H1 (cell line): ENCODE measurements around the gene DDX47. TPM values are rescaled to one million over a fixed set of nuclear protein-coding genes. Genes with fewer than 3 reads are reported as not detected.

Experiments used
- CTCF ChIA-PET: fragments of 300-600 bp; sonication (Branson Sonifier 250); formaldehyde crosslinking; loops from one replicate; lab custom pipeline; 2021; ENCODE audit not compliant: partially characterized antibody; lab: Charles Lee
- POLR2A ChIA-PET: fragments of 300-600 bp; sonication (Branson Sonifier 250); formaldehyde crosslinking; loops from one replicate; lab custom pipeline; 2021; ENCODE audit warnings: inconsistent platforms; ENCODE audit not compliant: partially characterized antibody; lab: Charles Lee
- DNase-seq, 2 experiments: peaks; one replicate each; pipeline versions ENCODE4 v3.0.0 to v3.0.0-alpha.2; 2010 to 2022; ENCODE audit warnings: low spot score in 2 of 2, low read depth in 1 of 2, mixed read lengths in 1 of 2
- FAIRE-seq: peaks from 2 replicates; lab custom pipeline; 2011; peaks lifted over from hg19 to GRCh38; lab: Jason Lieb, UNC
- H2AFZ ChIP-seq: 2 replicates; pipeline ENCODE4 v1.8.1; 2012; ENCODE audit warnings: low read length, inconsistent platforms
- H2AK5ac ChIP-seq: 2 replicates; pipeline ENCODE4 v1.6.1; 2013; ENCODE audit warnings: low read depth, low read length
- H2BK120ac ChIP-seq: replicated peaks from 2 replicates; pipeline ENCODE3; 2013; ENCODE audit warnings: low read depth, low read length, inconsistent platforms
- H2BK12ac ChIP-seq: 2 replicates; pipeline ENCODE4 v1.6.1; 2013; ENCODE audit warnings: low read depth, low read length
- H2BK15ac ChIP-seq: 2 replicates; pipeline ENCODE4 v1.6.1; 2013; ENCODE audit warnings: low read length
- H2BK20ac ChIP-seq: 2 replicates; pipeline ENCODE4 v1.6.1; 2013; ENCODE audit warnings: low read length
- H2BK5ac ChIP-seq: 2 replicates; pipeline ENCODE4 v1.6.1; 2013; ENCODE audit warnings: low read depth, low read length
- H3K14ac ChIP-seq: 2 replicates; pipeline ENCODE4 v1.6.1; 2013; ENCODE audit warnings: inconsistent platforms; ENCODE audit not compliant: insufficient read length
- H3K18ac ChIP-seq: 2 replicates; pipeline ENCODE4 v1.6.1; 2013; ENCODE audit warnings: low read length; ENCODE audit errors: extremely low read depth
- H3K23ac ChIP-seq: 2 replicates; pipeline ENCODE4 v1.6.1; 2013; ENCODE audit warnings: inconsistent platforms; ENCODE audit not compliant: insufficient read length
- H3K23me2 ChIP-seq: 2 replicates; pipeline ENCODE4 v1.6.1; 2013; ENCODE audit warnings: low read depth, low read length
- H3K27ac ChIP-seq: 2 replicates; pipeline ENCODE4 v1.6.1; 2011; ENCODE audit warnings: low read depth, low read length, inconsistent platforms
- H3K27me3 ChIP-seq, 4 experiments: replicated peaks in 1 of 4; 1 replicate in 1 of 4; 2 replicates in 3 of 4; pipeline versions ENCODE4 v1.6.1 to v1.8.1; 2011 to 2013; ENCODE audit warnings: low read length in 3 of 4, mild to moderate bottlenecking in 3 of 4, inconsistent platforms in 2 of 4, mixed read lengths in 2 of 4, moderate library complexity in 1 of 4; ENCODE audit not compliant: control insufficient read depth in 3 of 4, insufficient read depth in 3 of 4; ENCODE audit errors: extremely low read depth in 1 of 4
- H3K36me3 ChIP-seq, 4 experiments: 2 replicates each; pipeline versions ENCODE4 v1.6.1 to v1.8.1; 2011 to 2013; ENCODE audit warnings: mild to moderate bottlenecking in 4 of 4, low read length in 3 of 4, moderate library complexity in 2 of 4, control low read depth in 1 of 4, inconsistent platforms in 1 of 4; ENCODE audit not compliant: insufficient read depth in 4 of 4, control insufficient read depth in 2 of 4
- H3K4ac ChIP-seq: replicated peaks from 2 replicates; pipeline ENCODE3; 2013; ENCODE audit warnings: low read length, low read depth, mixed read lengths, inconsistent platforms; ENCODE audit not compliant: insufficient read length
- H3K4me1 ChIP-seq, 4 experiments: replicated peaks in 1 of 4; 1 replicate in 1 of 4; 2 replicates in 3 of 4; pipeline versions ENCODE4 v1.6.1 to v1.8.1; 2011 to 2013; ENCODE audit warnings: low read length in 3 of 4, inconsistent platforms in 2 of 4, mixed read lengths in 1 of 4; ENCODE audit not compliant: insufficient read depth in 4 of 4, control insufficient read depth in 3 of 4
- H3K4me2 ChIP-seq, 2 experiments: 2 replicates each; pipeline versions ENCODE4 v1.6.1 to v1.8.1; 2011 to 2013; ENCODE audit warnings: low read depth in 2 of 2, low read length in 2 of 2, control low read depth in 1 of 2, inconsistent platforms in 1 of 2, mild to moderate bottlenecking in 1 of 2; ENCODE audit not compliant: insufficient read depth in 1 of 2
- H3K4me3 ChIP-seq, 4 experiments: fragments of 200-600, 300-600 bp in 1 of 4; sonication (generic), shearing (Covaris generic), sonication (Bioruptor Twin) in 1 of 4; 2 replicates each; pipeline versions ENCODE4 v1.5.1 to v1.8.1; 2011 to 2016; ENCODE audit warnings: low read length in 4 of 4, low read depth in 3 of 4, control low read depth in 2 of 4, inconsistent platforms in 2 of 4, mild to moderate bottlenecking in 2 of 4, mixed read lengths in 1 of 4, moderate library complexity in 1 of 4; ENCODE audit not compliant: insufficient read depth in 2 of 4; ENCODE audit errors: extremely low read depth in 1 of 4
- H3K56ac ChIP-seq: replicated peaks from 2 replicates; pipeline ENCODE3; 2013; ENCODE audit warnings: low read depth, mild to moderate bottlenecking, mixed read lengths, low read length, inconsistent platforms; ENCODE audit not compliant: insufficient read length
- H3K79me1 ChIP-seq: 2 replicates; pipeline ENCODE4 v1.6.1; 2013; ENCODE audit warnings: low read depth, low read length, control low read depth
- H3K79me2 ChIP-seq, 2 experiments: 2 replicates each; pipeline versions ENCODE4 v1.6.1 to v1.8.1; 2012 to 2013; ENCODE audit warnings: low read length in 2 of 2, mild to moderate bottlenecking in 2 of 2, inconsistent platforms in 1 of 2; ENCODE audit not compliant: insufficient read depth in 2 of 2, control insufficient read depth in 1 of 2
- H3K9ac ChIP-seq, 4 experiments: replicated peaks in 1 of 4; 1 replicate in 1 of 4; 2 replicates in 3 of 4; pipeline versions ENCODE4 v1.6.1 to v1.8.1; 2011 to 2013; ENCODE audit warnings: low read depth in 3 of 4, low read length in 3 of 4, control low read depth in 2 of 4, mild to moderate bottlenecking in 2 of 4, moderate library complexity in 2 of 4, inconsistent platforms in 1 of 4; ENCODE audit errors: extremely low read depth in 1 of 4
- H3K9me3 ChIP-seq, 2 experiments: 2 replicates each; pipeline versions ENCODE4 v1.6.1 to v1.8.1; 2012 to 2013; ENCODE audit warnings: mild to moderate bottlenecking in 2 of 2, moderate library complexity in 2 of 2, control low read depth in 1 of 2, inconsistent platforms in 1 of 2, low read depth in 1 of 2, low read length in 1 of 2, mixed read lengths in 1 of 2; ENCODE audit not compliant: insufficient read depth in 2 of 2
- H4K20me1 ChIP-seq, 2 experiments: replicated peaks in 1 of 2; 2 replicates each; pipeline versions ENCODE3 to v1.8.1; 2011 to 2013; ENCODE audit warnings: inconsistent platforms in 2 of 2, low read length in 2 of 2, mild to moderate bottlenecking in 1 of 2; ENCODE audit not compliant: insufficient read depth in 2 of 2, control insufficient read depth in 1 of 2
- H4K5ac ChIP-seq: 2 replicates; pipeline ENCODE4 v1.6.1; 2013; ENCODE audit warnings: low read length, low read depth, mixed read lengths, inconsistent platforms; ENCODE audit not compliant: insufficient read length
- H4K8ac ChIP-seq: 2 replicates; pipeline ENCODE4 v1.8.0; 2013; ENCODE audit warnings: mild to moderate bottlenecking, moderate library complexity, low read length, inconsistent platforms; ENCODE audit not compliant: insufficient read depth; ENCODE audit errors: extremely low read depth
- H4K91ac ChIP-seq: replicated peaks from 2 replicates; pipeline ENCODE3; 2013; ENCODE audit warnings: low read length, mixed read lengths, inconsistent platforms; ENCODE audit not compliant: insufficient read length
- CBX5 ChIP-seq: fragments of 300-800, 300-1000 bp; sonication (generic); IDR thresholded peaks from 2 replicates; pipeline ENCODE4 v1.7.1; 2016; ENCODE audit warnings: antibody characterized with exemption, low read length, low read depth
- CHD2 ChIP-seq: IDR thresholded peaks from 2 replicates; pipeline ENCODE4 v1.6.1; 2012; ENCODE audit warnings: low read length, improper control_type of control experiment
- HDAC2 ChIP-seq, 2 experiments: fragments of 300-600 bp in 1 of 2; sonication (generic) in 1 of 2; IDR thresholded peaks; 2 replicates each; pipeline ENCODE4 v1.6.1; 2011 to 2012; ENCODE audit warnings: low read depth in 2 of 2, low read length in 2 of 2, mild to moderate bottlenecking in 2 of 2, moderate library complexity in 2 of 2, borderline replicate concordance in 1 of 2, inconsistent platforms in 1 of 2
- KDM4A ChIP-seq: IDR thresholded peaks from one replicate; pipeline ENCODE4 v1.7.1; 2012; ENCODE audit warnings: low read depth, mild to moderate bottlenecking, moderate library complexity, low read length, inconsistent platforms; ENCODE audit not compliant: severe bottlenecking
- MAFK ChIP-seq: IDR thresholded peaks from 2 replicates; pipeline ENCODE4 v1.6.1; 2012; ENCODE audit warnings: low read depth, mild to moderate bottlenecking, improper control_type of control experiment, low read length
- NANOG ChIP-seq: IDR thresholded peaks from 2 replicates; pipeline ENCODE4 v1.6.1; 2011; ENCODE audit warnings: low read length, low read depth, mild to moderate bottlenecking, inconsistent platforms; ENCODE audit not compliant: insufficient read depth, poor library complexity, severe bottlenecking
- RNF2 ChIP-seq: fragments of 200-900, 300-1000 bp; sonication (generic); IDR thresholded peaks from 2 replicates; pipeline ENCODE4 v1.7.1; 2016; ENCODE audit warnings: borderline replicate concordance, low read depth, mild to moderate bottlenecking, antibody characterized with exemption, low read length; ENCODE audit not compliant: poor library complexity, severe bottlenecking; ENCODE audit errors: missing control alignments
- SAP30 ChIP-seq: fragments of 300-600 bp; sonication (generic); IDR thresholded peaks from 2 replicates; pipeline ENCODE4 v1.7.1; 2012; ENCODE audit warnings: low read length, moderate library complexity, mild to moderate bottlenecking, inconsistent platforms; ENCODE audit not compliant: insufficient read depth, insufficient replicate concordance
- SRF ChIP-seq: IDR thresholded peaks from 2 replicates; pipeline ENCODE4 v1.6.1; 2011; ENCODE audit warnings: mild to moderate bottlenecking, low read depth, low read length, moderate library complexity
- SUZ12 ChIP-seq: fragments of 200-600 bp; sonication (generic); IDR thresholded peaks from 2 replicates; pipeline ENCODE4 v1.6.1; 2012; ENCODE audit warnings: mild to moderate bottlenecking, inconsistent platforms, low read length, moderate library complexity, mixed read lengths
- USF2 ChIP-seq: IDR thresholded peaks from 2 replicates; pipeline ENCODE4 v1.6.1; 2011; ENCODE audit warnings: low read length, improper control_type of control experiment
- WGBS, 2 experiments: shearing (Covaris generic) in 1 of 2; methylation state at CpG; one replicate each; pipeline versions ENCODE4 v1.1.6 to v1.1.7; 2013 to 2015; ENCODE audit warnings: low lambda C conversion rate in 2 of 2, mixed read lengths in 2 of 2, inconsistent platforms in 1 of 2, low coverage in 1 of 2, missing lambda C conversion rate in 1 of 2; ENCODE audit not compliant: insufficient replicate concordance in 2 of 2, insufficient coverage in 1 of 2, insufficient read length in 1 of 2; ENCODE audit errors: extremely low coverage in 1 of 2, missing lambda C conversion rate in 1 of 2; 5-methylcytosine and 5-hydroxymethylcytosine counted together
- polyA plus RNA-seq, 7 experiments: library from polyadenylated mRNA; depleted of rRNA in 3 of 7; stranded (reverse) in 5 of 7; unstranded in 2 of 7; fragments of >200 nt in 5 of 7; fragments of 200-250 nt in 2 of 7; gene quantifications; 1 replicate in 5 of 7; 2 replicates in 1 of 7; 4 replicates in 1 of 7; pipeline versions ENCODE4 v1.2.1 to v1.2.3, GENCODE V29; 2011 to 2013; ENCODE audit warnings: missing spikeins in 2 of 7, mixed read lengths in 2 of 7
- total RNA-seq: library from RNA; stranded (reverse); fragmentation: NEBNext Ultra II Directional; extraction: Animal tissue kit (Norgen Biotek cat#: 25700); gene quantifications from 2 replicates; pipeline ENCODE4 v1.2.1, GENCODE V29; 2021

Gene DDX47
- total and polyA plus RNA-seq, 2 of the 8 experiments (the other 6 are each of a cell fraction or from before 2014, with no cell fraction given), result 54.4 to 74.2 TPM

DNA sequence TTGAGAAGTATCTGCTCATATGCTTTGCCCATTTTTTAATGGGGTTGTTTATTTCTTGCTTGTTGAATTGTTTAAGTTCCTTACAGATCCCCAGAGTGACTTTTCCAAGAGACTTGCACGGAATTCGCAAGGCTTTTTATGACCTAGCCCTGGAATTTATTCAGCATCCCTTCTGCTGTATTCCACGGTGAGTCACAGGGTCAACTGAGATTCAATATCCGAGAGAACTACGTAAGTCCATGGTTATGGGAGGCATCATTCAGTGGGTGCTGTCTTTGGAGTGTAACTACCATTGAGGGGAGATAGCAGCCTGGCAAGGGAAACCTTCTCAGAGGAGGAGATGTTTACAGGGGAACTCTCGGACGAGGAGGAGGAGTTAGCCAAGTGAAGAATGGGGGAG lies 57.3 kb downstream of the DDX47 start:
- Histone ChIP-seq H4K5ac (no peak overlapping the region), H3K14ac (no peak overlapping the region), H3K4me3 (no peak overlapping the region), H2BK5ac (peak overlapping the region; percentile 57; the same call in 1 of the 2 replicates), H4K8ac (no peak overlapping the region), H3K9ac (no peak overlapping the region), H3K23ac (no peak overlapping the region), H3K79me1 (no peaks in the 10 kb centered on the region), H4K91ac (no peak overlapping the region), H3K4ac (no peak overlapping the region), H2BK15ac (0 out of 2 replicates have a peak overlapping the region, but pooled peaks have one; percentile 14), H2AK5ac (no peak overlapping the region), H2BK20ac (0 out of 2 replicates have a peak overlapping the region, but pooled peaks have one; percentile 50), H3K36me3 (peaks cover 0 to 2% (median 0%) of the 10 kb centered on the region in 4 experiments; a peak in 2 of 8 replicates), H3K18ac (no peak overlapping the region), H2AFZ (no peak overlapping the region), H3K9me3 (no peaks in the 10 kb centered on the region), H3K4me2 (no peak overlapping the region), H3K27ac (no peak overlapping the region), H3K56ac (no peak overlapping the region), H2BK120ac (no peak overlapping the region), H4K20me1 (no peaks in the 10 kb centered on the region), H2BK12ac (0 out of 2 replicates have a peak overlapping the region, but pooled peaks have one; percentile 78), H3K4me1 (peaks cover 5 to 10% (median 10%) of the 10 kb centered on the region in 4 experiments; a peak in 6 of 7 replicates), H3K79me2 (no peaks in the 10 kb centered on the region), H3K23me2 (no peaks in the 10 kb centered on the region; the same call in 1 of the 2 replicates), H3K27me3 (no peaks in the 10 kb centered on the region)
- ChIA-PET POLR2A (no interaction called here), CTCF (interaction anchor here (1.9 to 3.0 kb wide), 2 partner anchors 33 to 46 kb away, joined by 4 to 11 read pairs; no protein-coding TSS in a partner anchor)
- DNase-seq (no peak), FAIRE-seq (no peak)
- 88% methylated on average over 7 of the region's 7 CpGs; no CpG with 5 or more reads in 1 of the 2 experiments for WGBS, 2 experiments
- TF ChIP-seq SUZ12 (no peak), SAP30 (no peak), SRF (no peak), HDAC2 (IDR thresholded peaks at IDR 0.05; ENCODE audit: borderline replicate concordance in 1 of 2, low read depth in 2 of 2, low read length in 2 of 2) (no peak), MAFK (no peak), NANOG (no peak), KDM4A (no peak), CHD2 (no peak), USF2 (no peak), CBX5 (no peak), RNF2 (no peak)
